ENCODE results near the gene ADRA2C.

Gene ADRA2C

DNA sequence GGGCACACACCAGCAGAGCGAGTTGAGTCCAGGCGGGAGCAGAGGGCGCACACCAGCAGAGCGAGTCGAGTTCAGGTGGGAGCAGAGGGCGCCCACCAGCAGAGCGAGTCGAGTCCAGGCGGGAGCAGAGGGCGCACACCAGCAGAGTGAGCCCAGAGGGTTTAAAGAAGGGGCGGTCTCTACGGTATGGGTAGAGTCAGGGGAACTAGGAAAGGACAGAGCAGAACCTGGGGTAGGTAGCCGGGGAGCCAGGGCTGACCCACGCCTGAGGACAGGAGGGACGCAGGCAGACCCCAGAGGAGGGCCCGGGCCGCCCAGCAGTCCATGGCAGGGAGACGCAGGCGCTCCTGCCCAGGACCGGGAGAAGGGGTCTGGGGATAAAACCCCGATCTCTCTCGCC, 22.0 kb upstream of the ADRA2C start:
- no peak for TF ChIP-seq CTCF (IDR thresholded peaks at IDR 0.05; ENCODE audit: low read depth, low read length, missing control alignments)
- no peak for DNase-seq (ENCODE audit: low read depth)
- H3K4me3 ChIP-seq (ENCODE audit: low read depth, low read length), result no peak overlapping the region

DNA sequence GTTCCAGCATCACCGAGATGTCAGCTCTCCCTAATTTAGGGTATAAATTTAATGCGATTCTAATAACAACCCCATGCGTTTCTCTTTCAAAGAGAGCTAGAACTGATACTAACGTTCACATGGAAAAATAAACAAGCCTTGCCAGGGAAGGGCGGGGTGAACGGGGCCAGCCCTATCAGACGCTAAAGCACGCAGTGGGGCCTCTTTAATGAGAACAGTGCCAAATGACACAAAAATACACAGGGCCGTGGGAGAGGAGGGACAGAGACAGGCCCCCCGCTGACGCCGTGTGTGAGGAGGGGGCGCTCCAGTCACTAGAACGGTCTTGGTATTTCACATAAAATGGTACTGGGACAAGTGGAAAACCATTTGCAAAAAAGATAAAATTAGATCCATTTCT, 21.3 kb upstream of the ADRA2C start:
- no peak overlapping the region for H3K4me3 ChIP-seq (ENCODE audit: low read depth, low read length)
- no peak for DNase-seq (ENCODE audit: low read depth)
- TF ChIP-seq CTCF (IDR thresholded peaks at IDR 0.05; ENCODE audit: low read depth, low read length, missing control alignments), result no peak

DNA sequence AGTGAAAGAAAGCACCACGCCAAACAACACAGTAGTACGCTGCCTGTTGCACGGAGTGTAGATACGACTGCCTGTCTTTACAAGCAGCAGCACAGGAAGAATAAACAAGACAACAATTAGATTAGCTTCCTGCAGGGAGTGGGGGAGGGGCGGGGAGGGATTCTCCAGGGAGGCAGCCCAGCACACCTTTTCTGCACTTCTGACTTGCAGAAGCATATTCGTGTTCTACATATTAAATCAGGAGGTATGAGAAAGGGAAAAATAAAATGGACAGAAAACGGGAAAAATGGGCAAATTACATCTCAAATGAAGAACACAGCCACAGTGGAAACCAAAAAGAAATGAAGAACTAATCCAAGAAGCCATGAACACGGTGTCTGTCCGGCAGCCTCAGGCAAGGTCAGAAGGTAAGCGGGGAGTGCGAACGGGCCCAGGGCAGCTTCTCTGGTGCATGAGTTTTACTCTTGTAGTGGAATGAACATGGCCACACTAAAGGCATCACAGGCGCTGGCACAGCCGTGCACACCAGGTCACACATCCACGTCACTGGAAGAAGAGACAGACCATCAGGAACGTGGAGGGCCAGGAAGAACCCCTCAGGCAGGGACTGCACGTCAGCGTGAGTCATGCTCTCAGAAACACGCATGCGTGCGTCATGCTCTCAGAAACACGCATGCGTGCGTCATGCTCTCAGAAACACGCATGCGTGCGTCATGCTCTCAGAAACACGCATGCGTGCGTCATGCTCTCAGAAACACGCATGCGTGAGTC, 20.1 kb upstream of the ADRA2C start:
- no peak for TF ChIP-seq CTCF (IDR thresholded peaks at IDR 0.05; ENCODE audit: low read depth, low read length, missing control alignments)
- DNase-seq (ENCODE audit: low read depth), result no peak
- H3K4me3 ChIP-seq (ENCODE audit: low read depth, low read length), result no peak overlapping the region

DNA sequence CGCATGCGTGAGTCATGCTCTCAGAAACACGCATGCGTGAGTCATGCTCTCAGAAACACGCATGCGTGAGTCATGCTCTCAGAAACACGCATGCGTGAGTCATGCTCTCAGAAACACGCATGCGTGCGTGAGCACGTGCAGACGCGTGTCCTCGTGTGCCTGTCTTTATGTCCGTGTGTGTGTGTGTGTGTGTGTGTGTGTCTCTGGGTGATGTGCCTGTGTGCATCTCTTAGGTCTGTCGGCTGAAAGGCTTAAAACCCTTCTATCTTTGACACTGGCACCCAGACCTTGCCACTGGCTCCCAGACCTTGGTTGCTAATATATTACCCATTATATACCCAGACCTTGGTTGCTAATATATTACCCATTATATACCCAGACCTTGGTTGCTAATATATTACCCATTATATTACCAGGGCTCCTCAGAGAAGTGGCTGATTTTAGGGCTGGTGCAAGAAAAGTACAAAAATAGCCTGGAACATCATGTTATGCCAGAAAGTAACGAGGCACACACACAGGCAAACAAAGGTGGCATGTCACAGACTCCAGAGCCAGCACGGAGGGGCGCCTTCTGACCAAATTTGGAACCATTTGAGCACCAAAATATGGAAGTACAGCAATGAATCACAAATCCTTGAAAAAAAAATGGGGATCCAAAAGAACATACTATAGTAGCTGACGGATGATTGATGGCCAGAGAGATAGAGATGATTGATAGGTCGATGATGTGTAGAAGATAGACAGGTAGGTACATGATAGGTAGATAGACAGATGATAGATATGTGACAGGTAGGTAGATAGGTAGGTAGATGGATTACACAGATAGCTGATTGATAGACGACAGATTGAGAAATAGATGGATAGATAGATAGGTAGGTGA, 19.2 kb upstream of the ADRA2C start:
- no peak for DNase-seq (ENCODE audit: low read depth)
- no peak overlapping the region for H3K4me3 ChIP-seq (ENCODE audit: low read depth, low read length)
- TF ChIP-seq CTCF (IDR thresholded peaks at IDR 0.05; ENCODE audit: low read depth, low read length, missing control alignments), result no peak

DNA sequence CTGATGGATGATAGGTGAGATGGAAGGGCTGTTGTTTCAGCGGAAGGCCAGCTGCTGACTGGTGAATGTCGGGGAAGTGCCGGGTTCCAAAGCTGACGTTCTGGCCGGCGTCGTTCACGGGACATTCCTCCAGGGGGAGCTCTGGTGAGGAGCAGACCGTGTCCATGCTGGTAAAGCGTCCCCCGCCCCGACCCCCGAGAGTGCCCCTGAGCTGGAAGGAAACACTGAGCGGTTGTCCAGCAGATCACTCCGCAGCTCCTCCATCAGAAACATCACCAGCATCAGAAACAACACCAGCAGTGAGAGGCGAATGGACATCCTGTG, 18.6 kb upstream of the ADRA2C start:
- H3K4me3 ChIP-seq (ENCODE audit: low read depth, low read length), result no peak overlapping the region
- no peak for DNase-seq (ENCODE audit: low read depth)
- TF ChIP-seq CTCF (IDR thresholded peaks at IDR 0.05; ENCODE audit: low read depth, low read length, missing control alignments), result peak; percentile 45

GRCh38 chr4:3748136-3748898, 17.9 kb upstream of the ADRA2C start:
- no peak overlapping the region for H3K4me3 ChIP-seq (ENCODE audit: low read depth, low read length)
- TF ChIP-seq CTCF (IDR thresholded peaks at IDR 0.05; ENCODE audit: low read depth, low read length, missing control alignments), result no peak
- DNase-seq (ENCODE audit: low read depth), result no peak

Data from GM12864 (cell line).